KMS-11 (cell line): ENCODE data around the gene ANP32D.
"Not testable (repeated sequence)": the region's sequence is repeated elsewhere in the genome, so short reads cannot be mapped to it uniquely, and the experiment has no call there.

Experiments
- H2AFZ ChIP-seq: fragments of 200-600 bp; sonication (generic); 2 replicates; pipeline ENCODE4 v1.6.1; 2016; ENCODE audit warnings: antibody characterized with exemption, mixed run types, low read depth
- H3K27ac ChIP-seq: fragments of 200-600 bp; sonication (generic); 2 replicates; pipeline ENCODE4 v1.6.1; 2016; ENCODE audit warnings: mild to moderate bottlenecking, mixed run types
- H3K27me3 ChIP-seq: fragments of 200-600 bp; sonication (generic); 2 replicates; pipeline ENCODE4 v1.6.1; 2017; ENCODE audit warnings: mild to moderate bottlenecking, low read depth, mixed run types, moderate library complexity; ENCODE audit not compliant: insufficient read depth
- H3K36me3 ChIP-seq: fragments of 200-600 bp; sonication (generic); 2 replicates; pipeline ENCODE4 v1.6.1; 2017; ENCODE audit warnings: mild to moderate bottlenecking, mixed run types; ENCODE audit not compliant: insufficient read depth
- H3K4me1 ChIP-seq: fragments of 200-600 bp; sonication (generic); 2 replicates; pipeline ENCODE4 v1.6.1; 2016; ENCODE audit warnings: mild to moderate bottlenecking, low read depth, mixed run types; ENCODE audit not compliant: poor library complexity, severe bottlenecking
- H3K4me2 ChIP-seq: fragments of 200-600 bp; sonication (generic); 2 replicates; pipeline ENCODE4 v1.7.0; 2016; ENCODE audit warnings: mild to moderate bottlenecking, mixed run types
- H3K4me3 ChIP-seq: fragments of 200-600 bp; sonication (generic); IDR thresholded peaks from 2 replicates; pipeline ENCODE4 v1.6.1; 2017; ENCODE audit warnings: low read depth, low read length, mixed read lengths; ENCODE audit not compliant: insufficient read depth
- H3K79me2 ChIP-seq: fragments of 200-600 bp; sonication (generic); 2 replicates; pipeline ENCODE4 v1.6.1; 2016; ENCODE audit warnings: low read depth, mixed run types; ENCODE audit not compliant: insufficient read depth
- H3K9ac ChIP-seq: fragments of 200-600 bp; sonication (generic); 2 replicates; pipeline ENCODE4 v1.6.1; 2016; ENCODE audit warnings: mild to moderate bottlenecking, mixed run types
- H4K20me1 ChIP-seq: fragments of 200-600 bp; sonication (generic); 2 replicates; pipeline ENCODE4 v1.6.1; 2016; ENCODE audit warnings: mild to moderate bottlenecking, mixed run types; ENCODE audit not compliant: insufficient read depth
- TF ChIP-seq, protein P1 (sequence below): fragments of 200-600 bp; sonication (generic); conservative IDR thresholded peaks from 2 replicates; pipeline ENCODE4 v1.6.1; 2017; ENCODE audit warnings: low read depth, mild to moderate bottlenecking, antibody characterized with exemption, low read length, moderate library complexity, mixed read lengths

The ANP32D gene

GRCh38 chr12:48451372-48451771 lies 21.0 kb upstream of the ANP32D start:
- Histone ChIP-seq H2AFZ (no peak overlapping the region), H3K27ac (no peak overlapping the region), H3K9ac (no peak overlapping the region), H3K27me3 (no peaks in the 10 kb centered on the region), H3K4me1 (peaks cover 7% of the 10 kb centered on the region), H4K20me1 (no peaks in the 10 kb centered on the region), H3K4me2 (no peak overlapping the region), H3K79me2 (no peaks in the 10 kb centered on the region), H3K4me3 (no peak overlapping the region), H3K36me3 (no peaks in the 10 kb centered on the region)
- TF ChIP-seq, protein P1, sequence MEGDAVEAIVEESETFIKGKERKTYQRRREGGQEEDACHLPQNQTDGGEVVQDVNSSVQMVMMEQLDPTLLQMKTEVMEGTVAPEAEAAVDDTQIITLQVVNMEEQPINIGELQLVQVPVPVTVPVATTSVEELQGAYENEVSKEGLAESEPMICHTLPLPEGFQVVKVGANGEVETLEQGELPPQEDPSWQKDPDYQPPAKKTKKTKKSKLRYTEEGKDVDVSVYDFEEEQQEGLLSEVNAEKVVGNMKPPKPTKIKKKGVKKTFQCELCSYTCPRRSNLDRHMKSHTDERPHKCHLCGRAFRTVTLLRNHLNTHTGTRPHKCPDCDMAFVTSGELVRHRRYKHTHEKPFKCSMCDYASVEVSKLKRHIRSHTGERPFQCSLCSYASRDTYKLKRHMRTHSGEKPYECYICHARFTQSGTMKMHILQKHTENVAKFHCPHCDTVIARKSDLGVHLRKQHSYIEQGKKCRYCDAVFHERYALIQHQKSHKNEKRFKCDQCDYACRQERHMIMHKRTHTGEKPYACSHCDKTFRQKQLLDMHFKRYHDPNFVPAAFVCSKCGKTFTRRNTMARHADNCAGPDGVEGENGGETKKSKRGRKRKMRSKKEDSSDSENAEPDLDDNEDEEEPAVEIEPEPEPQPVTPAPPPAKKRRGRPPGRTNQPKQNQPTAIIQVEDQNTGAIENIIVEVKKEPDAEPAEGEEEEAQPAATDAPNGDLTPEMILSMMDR, result no peak

DNA sequence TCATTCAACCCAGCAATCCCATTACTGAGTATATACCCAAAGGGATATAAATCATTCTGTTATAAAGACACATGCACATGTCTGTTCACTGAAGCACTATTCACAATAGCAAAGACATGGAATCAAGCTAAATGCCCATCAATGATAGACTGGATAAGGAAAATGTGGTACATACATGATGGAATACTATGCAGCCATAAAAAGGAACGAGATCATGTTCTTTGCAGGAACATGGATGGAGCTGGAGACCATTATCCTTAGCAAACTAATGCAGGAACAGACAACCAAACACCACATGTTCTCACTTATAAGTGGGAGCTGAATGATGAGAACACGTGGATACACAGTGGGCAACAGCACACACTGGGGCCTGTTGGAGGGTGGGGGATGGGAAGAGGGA lies 19.4 kb upstream of the ANP32D start:
- H3K36me3 ChIP-seq, H3K79me2 ChIP-seq, H3K4me1 ChIP-seq, H3K9ac ChIP-seq, H3K4me3 ChIP-seq, H3K4me2 ChIP-seq, H2AFZ ChIP-seq, H3K27me3 ChIP-seq, H3K27ac ChIP-seq, H4K20me1 ChIP-seq: not testable (repeated sequence)

GRCh38 chr12:48454667-48455066 lies 17.7 kb upstream of the ANP32D start:
- H3K4me1 ChIP-seq, result no peaks in the 10 kb centered on the region
- H3K36me3 ChIP-seq, result no peaks in the 10 kb centered on the region
- no peak overlapping the region for H3K27ac ChIP-seq
- no peak overlapping the region for H3K4me3 ChIP-seq
- no peak overlapping the region for H3K9ac ChIP-seq
- TF ChIP-seq, protein P1, result 0 out of 2 replicates have a peak, but pooled peaks have one; percentile 27
- no peak overlapping the region for H3K4me2 ChIP-seq
- no peak overlapping the region for H2AFZ ChIP-seq
- H3K27me3 ChIP-seq, result no peaks in the 10 kb centered on the region
- no peaks in the 10 kb centered on the region for H3K79me2 ChIP-seq
- H4K20me1 ChIP-seq, result no peaks in the 10 kb centered on the region

DNA sequence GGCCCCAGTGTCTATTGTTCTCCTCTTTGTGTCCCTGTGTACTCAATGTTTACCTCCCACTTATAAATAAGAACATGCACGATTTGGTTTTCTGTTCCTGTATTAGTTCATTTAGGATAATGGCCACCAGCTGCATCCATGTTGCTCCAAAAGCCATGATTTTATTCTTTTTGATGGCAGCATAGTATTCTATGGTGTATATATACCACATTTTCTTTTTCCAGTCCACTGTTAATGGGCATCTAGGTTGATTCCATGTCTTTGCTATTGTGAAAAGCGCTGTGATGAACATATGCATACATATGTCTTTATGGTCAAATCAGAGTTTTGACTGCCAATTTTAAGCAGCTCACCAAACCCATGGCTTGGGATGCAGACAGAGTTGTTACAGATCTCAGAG lies 17.2 kb upstream of the ANP32D start:
- no peaks in the 10 kb centered on the region for H3K27me3 ChIP-seq
- H3K36me3 ChIP-seq, result no peaks in the 10 kb centered on the region
- no peak overlapping the region for H3K9ac ChIP-seq
- H3K27ac ChIP-seq, result no peak overlapping the region
- no peak overlapping the region for H3K4me2 ChIP-seq
- TF ChIP-seq, protein P1, result no peak
- H3K4me1 ChIP-seq, result no peaks in the 10 kb centered on the region
- no peaks in the 10 kb centered on the region for H3K79me2 ChIP-seq
- H4K20me1 ChIP-seq, result no peaks in the 10 kb centered on the region
- H2AFZ ChIP-seq, result no peak overlapping the region
- no peak overlapping the region for H3K4me3 ChIP-seq

DNA sequence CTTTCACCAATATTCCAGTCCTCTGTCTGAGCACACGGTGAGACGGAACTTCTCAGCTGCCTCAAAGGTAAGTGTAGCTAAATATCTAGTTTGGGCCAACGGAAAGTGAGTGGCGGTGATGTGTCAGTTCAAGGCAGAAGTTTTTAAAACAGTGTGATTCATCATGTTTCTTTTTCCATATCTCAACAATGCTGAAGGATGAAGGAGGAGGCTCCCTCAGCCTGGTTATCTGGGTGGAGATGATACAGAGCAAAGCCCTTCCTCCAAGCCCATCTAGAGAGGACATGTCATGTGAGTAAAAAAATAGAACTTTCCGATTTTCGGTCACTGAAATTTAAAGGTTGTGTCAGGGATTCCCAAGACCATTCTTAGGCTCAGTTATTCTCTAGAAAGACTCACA lies 13.1 kb upstream of the ANP32D start:
- H4K20me1 ChIP-seq, result no peaks in the 10 kb centered on the region; the same call in 1 of the 2 replicates
- H3K27ac ChIP-seq, result no peak overlapping the region
- no peak overlapping the region for H2AFZ ChIP-seq
- no peaks in the 10 kb centered on the region for H3K27me3 ChIP-seq
- H3K4me3 ChIP-seq, result no peak overlapping the region
- no peak overlapping the region for H3K4me2 ChIP-seq
- no peaks in the 10 kb centered on the region for H3K4me1 ChIP-seq
- H3K36me3 ChIP-seq, result no peaks in the 10 kb centered on the region
- TF ChIP-seq, protein P1, result no peak
- no peak overlapping the region for H3K9ac ChIP-seq
- H3K79me2 ChIP-seq, result no peaks in the 10 kb centered on the region

DNA sequence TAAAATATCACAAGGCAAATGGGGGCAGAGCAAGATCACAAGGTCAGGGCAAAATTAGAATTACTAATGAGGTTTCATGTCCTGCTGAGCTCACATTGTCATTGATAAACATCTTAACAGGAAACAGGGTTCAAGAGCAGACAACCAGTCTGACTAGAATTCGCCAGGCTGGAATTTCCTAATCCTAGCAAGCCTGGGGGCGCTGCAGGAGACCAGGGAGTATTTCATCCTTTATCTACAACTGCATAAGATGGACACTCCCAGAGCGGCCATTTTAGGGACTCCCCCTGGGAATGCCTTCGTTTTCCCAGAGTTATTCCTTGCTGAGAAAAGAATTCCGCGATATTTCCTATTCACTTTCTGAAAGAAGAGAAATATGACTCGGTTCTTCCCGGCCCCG lies 3.3 kb upstream of the ANP32D start:
- not testable (repeated sequence) for H3K4me1 ChIP-seq, H3K36me3 ChIP-seq, H4K20me1 ChIP-seq, H3K4me2 ChIP-seq, H3K79me2 ChIP-seq, H2AFZ ChIP-seq, H3K4me3 ChIP-seq, H3K9ac ChIP-seq, H3K27me3 ChIP-seq, H3K27ac ChIP-seq
